CD8-positive, alpha-beta memory T cell (primary cell): ENCODE measurements around the gene LRRC31. TPM values are rescaled to one million over a fixed set of nuclear protein-coding genes. Genes with fewer than 3 reads are reported as not detected.
A peak's percentile ranks its signal among the peaks of the same experiment; 100 is the strongest.

Experiments used
- CTCF ChIA-PET: fragments of 350-600 bp; sonication (Branson Sonifier 250); formaldehyde crosslinking; loops from one replicate; lab custom pipeline; 2021; ENCODE audit warnings: antibody characterized with exemption; lab: Charles Lee
- POLR2A ChIA-PET: fragments of 350-600 bp; sonication (Branson Sonifier 250); formaldehyde crosslinking; loops from one replicate; lab custom pipeline; 2021; ENCODE audit warnings: antibody characterized with exemption; lab: Charles Lee
- DNase-seq, 5 donors: peaks; one replicate each; pipeline versions ENCODE4 v3.0.0 to v3.0.0-alpha.2; 2020 to 2022; ENCODE audit warnings: mixed read lengths in 1 of 5
- H3K27ac ChIP-seq: one replicate; pipeline ENCODE4 v1.7.0; 2013; ENCODE audit warnings: low read depth, mild to moderate bottlenecking, low read length, moderate library complexity
- H3K27me3 ChIP-seq: 2 replicates; pipeline ENCODE4 v1.7.0; 2013; ENCODE audit warnings: low read length, mild to moderate bottlenecking; ENCODE audit not compliant: insufficient read depth, poor library complexity, severe bottlenecking
- H3K36me3 ChIP-seq: 2 replicates; pipeline ENCODE4 v1.7.0; 2013; ENCODE audit warnings: mild to moderate bottlenecking, low read length, moderate library complexity; ENCODE audit not compliant: insufficient read depth
- H3K4me1 ChIP-seq: 2 replicates; pipeline ENCODE4 v1.7.0; 2013; ENCODE audit warnings: mild to moderate bottlenecking, low read length, moderate library complexity; ENCODE audit not compliant: insufficient read depth
- H3K4me3 ChIP-seq: 2 replicates; pipeline ENCODE4 v1.7.0; 2013; ENCODE audit warnings: mild to moderate bottlenecking, low read length
- H3K9me3 ChIP-seq: 2 replicates; pipeline ENCODE4 v1.7.0; 2013; ENCODE audit warnings: mild to moderate bottlenecking, low read length
- H3K27ac Mint-ChIP-seq, 8 donors: one replicate each; pipeline ENCODE4 v1.8.0; 2020 to 2021; ENCODE audit warnings: mixed read lengths in 8 of 8, mild to moderate bottlenecking in 6 of 8, inconsistent platforms in 3 of 8, moderate library complexity in 3 of 8
- H3K27me3 Mint-ChIP-seq, 2 donors: one replicate each; pipeline ENCODE4 v1.8.0; 2020 to 2021; ENCODE audit warnings: mixed read lengths in 2 of 2, mild to moderate bottlenecking in 1 of 2, moderate library complexity in 1 of 2
- H3K36me3 Mint-ChIP-seq, 3 donors: one replicate each; pipeline ENCODE4 v1.8.0; 2020 to 2021; ENCODE audit warnings: mixed read lengths in 3 of 3, inconsistent platforms in 1 of 3, mild to moderate bottlenecking in 1 of 3
- H3K4me1 Mint-ChIP-seq, 3 donors: one replicate each; pipeline ENCODE4 v1.8.0; 2020 to 2021; ENCODE audit warnings: mixed read lengths in 3 of 3, inconsistent platforms in 1 of 3, mild to moderate bottlenecking in 1 of 3
- H3K4me3 Mint-ChIP-seq, 7 donors: one replicate each; pipeline ENCODE4 v1.8.0; 2020 to 2021; ENCODE audit warnings: mixed read lengths in 7 of 7, mild to moderate bottlenecking in 6 of 7, moderate library complexity in 4 of 7, inconsistent platforms in 2 of 7
- H3K9me3 Mint-ChIP-seq, 5 donors: one replicate each; pipeline ENCODE4 v1.8.0; 2020 to 2022; ENCODE audit warnings: mixed read lengths in 5 of 5, mild to moderate bottlenecking in 3 of 5, moderate library complexity in 2 of 5, inconsistent platforms in 1 of 5
- polyA plus RNA-seq: library from polyadenylated mRNA; unstranded; fragments of 300-500 nt; fragmentation: Illumina TruSeq; gene quantifications from one replicate; pipeline ENCODE4 v1.2.3, GENCODE V29; 2021
- total RNA-seq, 2 experiments: library from RNA; stranded (reverse); gene quantifications; one replicate each; pipeline ENCODE4 v1.2.3, GENCODE V29; 2021

Gene LRRC31
- total and polyA plus RNA-seq, 3 experiments from 2014 or later, result not detected

DNA sequence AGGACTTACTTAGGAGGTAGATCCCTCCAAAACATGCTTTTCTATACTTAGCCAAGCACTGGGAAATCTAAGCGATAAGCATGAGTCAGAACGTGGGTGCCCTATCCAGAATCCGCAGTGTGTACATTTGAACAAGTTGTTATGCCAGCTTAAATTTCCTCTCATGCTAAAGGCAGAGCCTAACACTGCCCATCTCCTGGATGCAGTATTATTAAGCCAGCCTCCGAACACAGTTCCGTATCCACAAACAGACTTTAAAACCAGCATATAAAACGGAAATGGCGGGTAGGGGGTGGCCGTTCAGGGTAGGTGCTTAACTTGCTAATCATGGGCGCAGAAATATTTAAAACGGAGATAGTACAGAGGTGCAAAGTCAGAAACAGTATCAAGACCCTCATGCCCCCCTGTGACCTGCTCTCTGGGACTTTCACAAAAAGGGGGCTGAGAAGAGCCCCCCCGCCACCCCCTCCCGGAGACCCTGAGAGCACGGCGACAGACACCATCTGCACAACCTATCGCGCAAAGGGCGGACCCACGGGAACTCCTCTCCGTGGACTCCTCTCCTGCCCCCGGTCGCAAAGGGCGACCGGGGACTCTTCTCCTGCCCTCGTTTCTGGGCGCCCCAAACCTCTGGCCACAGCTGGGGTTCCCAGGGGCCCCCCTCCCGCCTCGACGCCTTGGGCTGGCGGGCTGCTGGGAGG is 58.0 kb downstream of the LRRC31 start:
- peaks cover 8 to 15% (median 11%) of the 10 kb centered on the region in 5 donors for H3K9me3 Mint-ChIP-seq
- Histone ChIP-seq H3K9me3 (peaks cover 6% of the 10 kb centered on the region), H3K4me3 (peak overlapping the region; percentile 69), H3K36me3 (no peaks in the 10 kb centered on the region), H3K27me3 (no peaks in the 10 kb centered on the region), H3K27ac (no peak overlapping the region), H3K4me1 (peaks cover 17% of the 10 kb centered on the region)
- H3K4me1 Mint-ChIP-seq, result peaks cover 19 to 29% (median 26%) of the 10 kb centered on the region in 3 donors
- peak in 1 of 5 donors; percentile 25 for DNase-seq
- H3K36me3 Mint-ChIP-seq, result peaks cover 2 to 11% (median 2%) of the 10 kb centered on the region in 3 donors
- peak overlapping the region; percentile 74 to 91 (median 85) for H3K4me3 Mint-ChIP-seq
- ChIA-PET POLR2A (no interaction called here), CTCF (interaction anchor here (1.0 to 1.4 kb wide), 3 partner anchors 11 to 39 kb away, joined by 3 to 5 read pairs (median 4); partner anchors contain the start of gene MYNN)
- H3K27me3 Mint-ChIP-seq, result peaks cover 0 to 1% of the 10 kb centered on the region in 2 donors
- H3K27ac Mint-ChIP-seq, result peak overlapping the region in 5 of 8 donors; percentile 25 to 86 (median 62)

DNA sequence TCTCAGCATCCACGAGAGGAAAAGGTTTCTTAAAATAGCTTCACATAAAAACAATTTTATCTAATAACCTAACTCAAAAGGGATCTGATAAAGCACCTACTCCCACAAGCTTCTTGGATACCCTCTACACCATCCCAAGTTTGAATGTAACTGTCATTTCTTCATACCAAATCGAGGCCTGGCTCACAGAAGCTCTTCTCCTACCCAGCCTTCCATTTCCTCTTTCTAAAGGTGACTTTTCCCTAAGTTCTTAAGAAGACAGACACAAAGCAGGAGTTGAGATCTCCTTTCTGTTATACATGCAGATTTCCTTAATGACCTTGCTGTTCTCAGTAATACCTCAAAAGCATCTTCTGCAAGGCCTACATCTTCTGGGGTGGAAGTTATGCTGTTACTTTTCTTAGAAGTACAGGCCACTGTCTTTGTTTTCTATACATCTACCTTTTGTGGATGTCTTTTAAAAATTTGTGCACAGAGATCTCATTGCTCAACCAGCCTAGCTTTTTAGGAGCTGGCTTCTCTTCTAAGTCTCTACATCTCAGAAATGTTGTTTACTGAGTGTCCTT is 60.4 kb downstream of the LRRC31 start:
- Mint-ChIP-seq H3K4me1 (peaks cover 19 to 27% (median 25%) of the 10 kb centered on the region in 3 donors), H3K4me3 (no peak overlapping the region), H3K27ac (peak overlapping the region in 1 of 8 donors; percentile 4), H3K9me3 (no peaks in the 10 kb centered on the region), H3K36me3 (peaks cover 0 to 2% (median 2%) of the 10 kb centered on the region in 3 donors), H3K27me3 (peaks cover 0 to 1% of the 10 kb centered on the region in 2 donors)
- ChIA-PET POLR2A (no interaction called here), CTCF (no interaction called here)
- no peak overlapping the region for H3K4me3 ChIP-seq
- no peak for DNase-seq
- H3K9me3 ChIP-seq, result no peaks in the 10 kb centered on the region
- no peaks in the 10 kb centered on the region for H3K36me3 ChIP-seq
- no peak overlapping the region for H3K27ac ChIP-seq
- peaks cover 17% of the 10 kb centered on the region for H3K4me1 ChIP-seq
- no peaks in the 10 kb centered on the region for H3K27me3 ChIP-seq

DNA sequence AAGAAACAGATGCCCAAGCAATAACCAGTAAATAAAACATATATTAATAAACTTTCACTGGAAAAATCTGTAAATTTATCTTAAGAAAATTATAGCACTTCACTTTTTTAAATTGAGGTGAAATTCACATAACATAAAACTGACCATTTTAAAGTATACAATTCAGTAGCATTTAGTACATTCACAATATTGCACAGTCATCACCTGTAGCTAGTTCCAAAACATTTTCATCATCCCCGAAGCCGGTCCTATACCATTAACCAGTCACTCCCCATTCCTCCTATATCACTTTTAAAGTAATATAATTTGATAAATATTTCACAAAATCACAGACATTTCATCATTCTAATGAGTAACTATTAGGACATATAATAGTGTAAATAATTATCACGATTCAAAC is 65.1 kb downstream of the LRRC31 start:
- no peak overlapping the region for H3K27ac Mint-ChIP-seq
- Histone ChIP-seq H3K36me3 (no peaks in the 10 kb centered on the region), H3K4me1 (no peaks in the 10 kb centered on the region), H3K27me3 (no peaks in the 10 kb centered on the region), H3K9me3 (no peaks in the 10 kb centered on the region), H3K27ac (no peak overlapping the region), H3K4me3 (no peak overlapping the region)
- no peaks in the 10 kb centered on the region for H3K27me3 Mint-ChIP-seq
- H3K36me3 Mint-ChIP-seq, result peaks cover 0 to 4% (median 0%) of the 10 kb centered on the region in 3 donors
- H3K4me1 Mint-ChIP-seq, result no peaks in the 10 kb centered on the region
- no peak for DNase-seq
- CTCF ChIA-PET, result no interaction called here
- no peak overlapping the region for H3K4me3 Mint-ChIP-seq
- H3K9me3 Mint-ChIP-seq, result no peaks in the 10 kb centered on the region
- POLR2A ChIA-PET, result no interaction called here

DNA sequence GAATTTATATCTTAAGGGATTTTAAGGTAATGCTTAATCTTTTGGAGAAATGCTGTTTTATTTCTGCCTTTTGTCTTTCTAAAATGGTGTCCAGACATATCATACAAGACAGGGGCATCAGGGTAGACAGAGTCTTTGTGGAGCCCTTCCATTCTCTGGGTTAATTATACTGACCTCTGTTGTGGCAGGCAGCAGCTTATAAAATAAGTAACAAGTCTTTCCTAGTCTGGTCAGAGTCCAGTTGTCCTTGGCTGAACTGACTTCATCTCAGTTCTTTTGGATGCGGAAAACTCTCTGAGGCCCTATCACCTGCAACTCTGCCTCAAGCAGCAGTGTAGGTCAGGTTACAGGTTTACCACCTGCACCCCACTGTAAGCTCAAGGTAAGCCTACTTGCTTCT is 77.4 kb downstream of the LRRC31 start:
- Histone ChIP-seq H3K36me3 (no peaks in the 10 kb centered on the region), H3K27me3 (no peaks in the 10 kb centered on the region), H3K4me1 (no peaks in the 10 kb centered on the region), H3K27ac (no peak overlapping the region), H3K9me3 (no peaks in the 10 kb centered on the region), H3K4me3 (no peak overlapping the region)
- ChIA-PET CTCF (no interaction called here), POLR2A (no interaction called here)
- H3K9me3 Mint-ChIP-seq, result no peaks in the 10 kb centered on the region
- DNase-seq, result no peak
- H3K27me3 Mint-ChIP-seq, result no peaks in the 10 kb centered on the region
- H3K36me3 Mint-ChIP-seq, result peaks cover 4 to 23% (median 16%) of the 10 kb centered on the region in 3 donors
- H3K27ac Mint-ChIP-seq, result no peak overlapping the region
- peaks cover 3 to 12% (median 7%) of the 10 kb centered on the region in 3 donors for H3K4me1 Mint-ChIP-seq
- no peak overlapping the region for H3K4me3 Mint-ChIP-seq

DNA sequence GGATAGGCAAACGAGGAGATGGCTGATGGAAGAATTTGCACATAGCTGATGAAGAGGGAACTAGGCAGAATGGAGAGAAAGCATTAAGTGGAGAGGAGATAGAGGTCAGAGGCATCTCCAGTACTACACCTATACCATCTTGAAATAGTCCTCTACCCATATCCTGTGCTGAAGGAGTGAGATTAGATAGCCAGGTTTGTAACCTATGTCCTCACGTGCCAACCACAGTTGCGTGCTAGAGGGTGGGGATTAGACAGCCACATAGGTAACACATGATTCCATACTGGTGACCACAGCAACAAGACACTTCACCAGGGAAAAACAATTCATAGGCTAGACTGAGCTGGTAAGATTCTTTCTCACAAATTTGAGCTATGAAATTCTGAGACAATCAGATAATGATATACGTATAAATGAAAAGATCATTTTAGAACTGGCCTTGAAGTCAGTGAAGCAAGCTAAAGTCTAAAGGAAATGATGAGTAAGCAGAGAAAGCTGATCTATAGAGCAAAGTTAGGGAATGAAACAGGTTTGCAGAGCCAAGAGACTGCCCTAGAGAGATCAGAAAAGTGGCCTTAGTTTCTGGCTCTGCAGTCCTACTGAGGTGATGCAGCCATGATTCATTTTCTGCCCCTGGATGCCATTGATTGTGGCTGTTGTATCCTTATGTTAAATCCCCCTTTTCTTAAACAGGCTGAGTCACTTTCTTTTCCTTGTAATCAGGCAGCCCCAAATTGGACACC is 78.9 kb downstream of the LRRC31 start:
- Mint-ChIP-seq H3K27me3 (no peaks in the 10 kb centered on the region), H3K4me3 (no peak overlapping the region), H3K9me3 (no peaks in the 10 kb centered on the region), H3K27ac (peak overlapping the region in 3 of 8 donors; percentile 7 to 52 (median 12)), H3K4me1 (peaks cover 3 to 21% (median 13%) of the 10 kb centered on the region in 3 donors), H3K36me3 (peaks cover 4 to 34% (median 26%) of the 10 kb centered on the region in 3 donors)
- H3K27ac ChIP-seq, result no peak overlapping the region
- ChIA-PET POLR2A (no interaction called here), CTCF (no interaction called here)
- H3K4me3 ChIP-seq, result no peak overlapping the region
- H3K9me3 ChIP-seq, result no peaks in the 10 kb centered on the region
- no peak for DNase-seq
- H3K27me3 ChIP-seq, result no peaks in the 10 kb centered on the region
- H3K4me1 ChIP-seq, result no peaks in the 10 kb centered on the region
- peaks cover 10% of the 10 kb centered on the region for H3K36me3 ChIP-seq

DNA sequence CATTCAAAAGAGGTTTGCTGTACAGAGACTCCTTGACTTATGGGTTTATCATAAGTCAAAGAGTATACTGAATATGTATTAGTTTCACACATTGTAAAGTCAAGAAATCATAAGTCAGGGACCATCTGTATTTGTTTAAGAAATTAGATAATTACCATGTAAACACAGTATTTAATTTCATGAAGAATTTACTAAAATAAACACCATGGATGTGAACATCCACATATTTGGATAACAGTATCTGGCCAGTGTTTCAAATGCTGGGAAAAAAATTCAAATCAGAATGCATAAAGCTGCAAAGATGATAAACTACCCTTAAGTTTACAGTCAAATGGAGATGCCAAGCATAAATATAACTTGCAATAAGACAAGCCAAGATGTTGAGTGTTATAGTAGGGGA is 79.5 kb downstream of the LRRC31 start:
- DNase-seq, result no peak
- ChIA-PET CTCF (no interaction called here), POLR2A (no interaction called here)

More for the DNA sequence above, 79.5 kb downstream of the LRRC31 start:
- H3K4me1 ChIP-seq, result no peaks in the 10 kb centered on the region
- Mint-ChIP-seq H3K27me3 (no peaks in the 10 kb centered on the region), H3K4me1 (peaks cover 6 to 21% (median 13%) of the 10 kb centered on the region in 3 donors), H3K9me3 (no peaks in the 10 kb centered on the region), H3K27ac (peak overlapping the region in 1 of 8 donors; percentile 52), H3K36me3 (peaks cover 4 to 40% (median 30%) of the 10 kb centered on the region in 3 donors), H3K4me3 (no peak overlapping the region)
- H3K27ac ChIP-seq, result no peak overlapping the region
- no peaks in the 10 kb centered on the region for H3K27me3 ChIP-seq
- no peak overlapping the region for H3K4me3 ChIP-seq
- H3K36me3 ChIP-seq, result peaks cover 15% of the 10 kb centered on the region
- no peaks in the 10 kb centered on the region for H3K9me3 ChIP-seq
